ENCODE results near the gene DCAF12.

The DCAF12 gene

DNA sequence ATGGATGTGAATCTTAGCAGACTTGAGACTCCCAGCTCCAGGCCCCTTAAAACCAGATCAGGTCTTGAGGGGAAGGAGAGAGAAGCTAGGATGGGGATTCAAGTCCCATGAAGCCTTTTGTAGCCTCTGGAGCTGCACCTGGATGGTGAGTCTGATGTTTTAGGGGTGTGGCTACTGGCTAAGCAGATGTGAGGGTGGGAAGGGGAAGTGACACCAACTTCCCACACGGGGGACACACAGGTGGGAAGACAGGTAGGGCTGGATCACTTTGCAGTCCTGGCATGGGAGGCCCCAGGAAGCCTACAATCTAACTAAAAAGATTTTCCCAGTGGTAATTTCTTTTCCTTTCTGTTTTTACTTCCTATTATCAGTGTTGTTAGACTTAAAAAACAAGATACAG is 39.1 kb downstream of the DCAF12 start:
- DNase-seq (ENCODE audit: low read depth) = no peak
- TF ChIP-seq, protein P1, sequence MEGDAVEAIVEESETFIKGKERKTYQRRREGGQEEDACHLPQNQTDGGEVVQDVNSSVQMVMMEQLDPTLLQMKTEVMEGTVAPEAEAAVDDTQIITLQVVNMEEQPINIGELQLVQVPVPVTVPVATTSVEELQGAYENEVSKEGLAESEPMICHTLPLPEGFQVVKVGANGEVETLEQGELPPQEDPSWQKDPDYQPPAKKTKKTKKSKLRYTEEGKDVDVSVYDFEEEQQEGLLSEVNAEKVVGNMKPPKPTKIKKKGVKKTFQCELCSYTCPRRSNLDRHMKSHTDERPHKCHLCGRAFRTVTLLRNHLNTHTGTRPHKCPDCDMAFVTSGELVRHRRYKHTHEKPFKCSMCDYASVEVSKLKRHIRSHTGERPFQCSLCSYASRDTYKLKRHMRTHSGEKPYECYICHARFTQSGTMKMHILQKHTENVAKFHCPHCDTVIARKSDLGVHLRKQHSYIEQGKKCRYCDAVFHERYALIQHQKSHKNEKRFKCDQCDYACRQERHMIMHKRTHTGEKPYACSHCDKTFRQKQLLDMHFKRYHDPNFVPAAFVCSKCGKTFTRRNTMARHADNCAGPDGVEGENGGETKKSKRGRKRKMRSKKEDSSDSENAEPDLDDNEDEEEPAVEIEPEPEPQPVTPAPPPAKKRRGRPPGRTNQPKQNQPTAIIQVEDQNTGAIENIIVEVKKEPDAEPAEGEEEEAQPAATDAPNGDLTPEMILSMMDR (IDR thresholded peaks at IDR 0.05; ENCODE audit: low read depth, low read length, missing control alignments) = no peak

DNA sequence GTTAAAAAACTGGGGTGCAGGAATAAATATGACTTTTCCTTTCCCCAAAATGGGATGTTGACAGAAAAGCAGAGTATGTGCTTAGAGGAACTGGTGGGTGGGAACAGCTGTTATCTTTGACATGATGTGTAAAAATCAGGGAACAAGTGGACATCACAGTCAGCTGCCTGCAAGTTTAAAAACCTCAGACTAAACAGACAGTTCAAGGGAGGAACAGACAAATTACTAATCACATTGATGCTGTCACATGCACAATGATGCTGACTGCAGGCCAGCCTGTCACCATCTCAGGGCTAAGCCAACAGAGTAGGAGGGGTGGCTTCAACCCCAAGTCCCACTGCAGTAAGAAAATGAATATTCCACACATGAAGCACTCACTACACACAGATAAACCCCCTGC is 39.6 kb downstream of the DCAF12 start:
- no peak overlapping the region for H3K4me3 ChIP-seq (ENCODE audit: low read depth, low read length)
- DNase-seq (ENCODE audit: low read depth) = no peak
- TF ChIP-seq, protein P1 (IDR thresholded peaks at IDR 0.05; ENCODE audit: low read depth, low read length, missing control alignments) = no peak

More for the DNA sequence above, 39.1 kb downstream of the DCAF12 start:
- no peak overlapping the region for H3K4me3 ChIP-seq (ENCODE audit: low read depth, low read length)

DNA sequence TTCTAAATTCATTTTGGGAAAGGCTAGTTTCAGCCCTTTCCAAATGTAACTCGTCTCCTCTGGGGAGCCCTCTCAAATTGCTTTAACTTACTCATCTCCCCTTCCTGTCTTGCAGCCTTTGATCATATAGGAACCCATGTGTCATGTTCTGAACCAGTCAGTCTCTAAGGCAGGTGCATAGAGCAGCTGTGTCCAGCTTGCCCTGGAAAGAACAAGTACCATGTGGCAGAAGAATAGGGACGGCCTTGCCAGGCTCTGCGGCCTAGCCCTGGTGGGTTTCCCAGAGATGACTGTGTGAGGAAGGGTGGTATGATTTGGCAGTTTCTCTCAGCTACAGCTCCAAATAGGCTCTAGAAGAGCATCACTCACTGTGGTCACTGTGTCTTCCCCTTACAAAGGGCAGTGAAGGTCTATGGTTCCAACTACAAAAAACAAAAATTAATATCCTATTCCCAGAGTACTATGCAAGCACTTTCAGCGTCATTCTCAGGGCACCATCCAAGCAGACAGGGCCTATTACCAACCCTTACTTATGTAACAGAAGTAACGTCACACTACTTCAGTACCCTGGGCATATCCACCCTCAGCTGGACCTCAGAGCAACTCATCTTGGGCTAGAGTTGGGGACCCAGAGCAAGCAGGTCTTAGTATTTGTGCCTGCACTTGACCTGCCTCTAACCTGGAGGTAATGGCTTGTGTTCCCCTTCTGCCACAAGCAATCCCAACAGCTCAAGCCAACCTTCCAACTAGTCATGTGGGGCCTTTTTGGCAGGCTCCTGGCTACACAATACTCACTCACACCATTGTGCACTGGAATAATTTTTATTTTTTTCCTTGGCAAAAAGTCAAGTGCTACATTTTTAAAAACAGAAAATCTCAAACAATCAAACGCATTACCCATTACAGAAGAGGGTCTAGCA is 40.7 kb downstream of the DCAF12 start:
- no peak for DNase-seq (ENCODE audit: low read depth)
- H3K4me3 ChIP-seq (ENCODE audit: low read depth, low read length) = no peak overlapping the region
- TF ChIP-seq, protein P1 (IDR thresholded peaks at IDR 0.05; ENCODE audit: low read depth, low read length, missing control alignments) = no peak

DNA sequence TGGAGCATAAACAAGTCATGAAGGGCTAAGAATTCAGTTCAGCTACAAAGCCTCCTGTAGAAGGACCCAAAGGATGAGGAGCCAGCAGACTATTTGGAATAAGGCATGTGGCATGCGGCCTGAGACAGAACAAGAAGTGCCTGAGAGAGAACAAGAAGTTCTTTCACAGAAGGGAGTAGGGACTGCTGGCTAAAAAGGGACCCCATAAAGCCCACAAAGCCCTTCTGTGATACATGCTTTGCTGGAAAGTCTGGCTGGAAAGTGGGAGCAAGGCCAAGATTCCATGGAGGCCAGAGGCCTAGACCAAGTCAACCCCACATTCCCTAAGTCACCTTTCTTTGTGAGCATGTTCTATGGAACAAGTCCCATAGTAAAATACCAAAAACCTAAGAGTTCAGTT is 41.9 kb downstream of the DCAF12 start:
- TF ChIP-seq, protein P1 (IDR thresholded peaks at IDR 0.05; ENCODE audit: low read depth, low read length, missing control alignments) = no peak
- DNase-seq (ENCODE audit: low read depth) = no peak
- no peak overlapping the region for H3K4me3 ChIP-seq (ENCODE audit: low read depth, low read length)

DNA sequence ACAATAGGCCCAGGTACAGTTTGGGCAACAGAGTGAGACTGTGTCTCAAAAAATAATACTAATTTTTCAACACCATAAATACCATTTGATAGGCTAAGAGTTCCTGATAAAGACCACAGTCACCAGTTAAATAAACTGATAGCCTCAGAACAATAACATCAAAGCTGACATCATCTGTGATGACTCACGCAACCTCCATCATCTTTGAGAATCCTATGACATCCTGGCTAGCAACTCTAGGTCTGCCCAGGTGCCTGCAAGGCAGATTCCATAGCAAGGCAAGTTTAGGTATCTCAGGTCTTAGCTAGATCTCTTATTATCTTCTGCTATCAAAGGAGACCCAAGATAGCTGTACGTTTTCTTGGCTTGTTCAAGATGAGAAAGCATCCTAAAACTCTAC is 47.3 kb downstream of the DCAF12 start:
- no peak for DNase-seq (ENCODE audit: low read depth)
- no peak overlapping the region for H3K4me3 ChIP-seq (ENCODE audit: low read depth, low read length)
- TF ChIP-seq, protein P1 (IDR thresholded peaks at IDR 0.05; ENCODE audit: low read depth, low read length, missing control alignments) = no peak

DNA sequence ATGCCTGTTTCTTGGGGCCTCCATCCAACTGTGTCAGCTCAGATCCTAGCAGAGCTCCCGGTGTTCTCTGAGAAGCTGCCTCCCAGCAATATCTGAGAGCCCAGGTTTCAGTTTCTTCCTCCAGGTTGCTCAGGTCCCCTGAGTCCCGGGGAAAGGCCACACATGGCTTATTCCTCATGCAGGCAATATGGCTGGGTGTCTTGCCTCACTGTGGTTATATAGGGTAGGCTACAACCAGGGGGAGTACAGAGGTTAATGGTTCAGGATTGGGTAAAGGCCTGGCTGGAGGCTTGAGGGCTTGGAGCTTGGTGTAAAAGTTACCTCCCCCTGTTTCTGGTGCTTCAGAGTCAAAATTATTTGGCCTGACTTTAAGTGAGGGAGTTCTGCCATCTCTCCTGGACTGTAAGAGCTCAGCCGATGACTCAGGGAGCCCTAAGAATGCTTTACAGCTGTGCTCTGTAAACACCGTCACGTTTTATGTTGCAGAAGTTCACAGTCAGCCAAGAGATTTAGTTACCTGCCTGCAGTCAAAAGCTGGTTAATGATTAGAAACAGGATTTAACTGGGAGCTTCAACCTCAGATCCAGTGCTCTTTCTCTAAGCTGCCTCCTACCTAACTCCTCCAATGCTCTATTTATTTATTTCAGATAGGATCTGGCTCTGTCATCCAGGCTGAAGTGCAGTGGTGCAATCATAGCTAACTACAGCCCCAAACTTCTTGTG is 53.5 kb downstream of the DCAF12 start:
- DNase-seq (ENCODE audit: low read depth) = no peak
- H3K4me3 ChIP-seq (ENCODE audit: low read depth, low read length) = no peak overlapping the region
- TF ChIP-seq, protein P1 (IDR thresholded peaks at IDR 0.05; ENCODE audit: low read depth, low read length, missing control alignments) = no peak

Data from GM12864 (cell line).